HL-60 (cell line): ENCODE measurements around the gene GJA3.

Experiments used
- DNase-seq, 2 experiments: peaks; one replicate each; pipeline ENCODE4 v3.0.0-alpha.2; 2010 to 2020; ENCODE audit warnings: low read depth in 1 of 2, low spot score in 1 of 2
- H3K27ac ChIP-seq: fragments of 250-450 bp; sonication (Bioruptor Pico); replicated peaks from 2 replicates; pipeline ENCODE4 v1.5.1; 2020; ENCODE audit warnings: mild to moderate bottlenecking, moderate library complexity
- H3K27me3 ChIP-seq: fragments of 250-450 bp; sonication (Bioruptor Pico); 2 replicates; pipeline ENCODE4 v1.5.1; 2021; ENCODE audit warnings: mild to moderate bottlenecking, moderate library complexity; ENCODE audit not compliant: insufficient read depth, poor library complexity, severe bottlenecking
- H3K4me3 ChIP-seq: replicated peaks from 2 replicates; pipeline ENCODE4 v1.5.1; 2011; ENCODE audit warnings: mild to moderate bottlenecking, control low read depth, low read length; ENCODE audit not compliant: insufficient read depth
- GABPA ChIP-seq: IDR thresholded peaks from 2 replicates; pipeline ENCODE4 v1.6.1; 2012; ENCODE audit warnings: low read depth
- POLR2AphosphoS5 ChIP-seq: IDR thresholded peaks from 2 replicates; pipeline ENCODE4 v1.6.1; 2012; ENCODE audit warnings: low read depth
- SPI1 ChIP-seq: IDR thresholded peaks from 2 replicates; pipeline ENCODE4 v1.6.1; 2012; ENCODE audit warnings: low read depth, mild to moderate bottlenecking, borderline replicate concordance
- TF ChIP-seq, protein P1 (sequence below): IDR thresholded peaks from 2 replicates; pipeline ENCODE4 v1.6.1; 2012; ENCODE audit warnings: low read depth; ENCODE audit not compliant: insufficient replicate concordance
- TF ChIP-seq, protein P2 (sequence below): IDR thresholded peaks from one replicate; pipeline ENCODE4 v1.5.1; 2011; ENCODE audit warnings: low read length, control low read depth, inconsistent platforms; ENCODE audit not compliant: insufficient read depth

GJA3 gene

DNA sequence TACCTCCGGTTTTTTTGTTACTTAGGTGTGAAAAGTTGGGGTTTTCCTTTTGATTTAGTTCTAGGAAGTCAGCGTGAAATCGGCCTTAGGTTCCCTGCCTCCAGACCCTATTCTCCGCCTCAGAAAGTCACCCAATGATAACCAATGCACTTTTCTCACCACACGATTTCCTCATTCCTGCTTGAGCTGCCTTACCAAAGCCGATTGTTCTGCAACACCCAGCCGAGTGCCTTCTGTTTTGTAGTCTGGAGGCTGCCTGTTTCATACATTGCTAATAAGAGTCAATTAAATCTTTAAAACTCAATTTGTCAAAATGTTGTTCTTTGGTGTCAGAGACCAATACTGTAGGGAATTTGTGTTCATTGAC, 39.7 kb downstream of the GJA3 start:
- Histone ChIP-seq H3K4me3 (peak overlapping the region; percentile 51), H3K27ac (peak overlapping the region; percentile 94), H3K27me3 (no peaks in the 10 kb centered on the region)
- TF ChIP-seq GABPA (no peak), POLR2AphosphoS5 (peak; percentile 80), SPI1 (peak; percentile 49; the same call in 1 of the 2 replicates)
- peak; percentile 85 to 93 for DNase-seq

DNA sequence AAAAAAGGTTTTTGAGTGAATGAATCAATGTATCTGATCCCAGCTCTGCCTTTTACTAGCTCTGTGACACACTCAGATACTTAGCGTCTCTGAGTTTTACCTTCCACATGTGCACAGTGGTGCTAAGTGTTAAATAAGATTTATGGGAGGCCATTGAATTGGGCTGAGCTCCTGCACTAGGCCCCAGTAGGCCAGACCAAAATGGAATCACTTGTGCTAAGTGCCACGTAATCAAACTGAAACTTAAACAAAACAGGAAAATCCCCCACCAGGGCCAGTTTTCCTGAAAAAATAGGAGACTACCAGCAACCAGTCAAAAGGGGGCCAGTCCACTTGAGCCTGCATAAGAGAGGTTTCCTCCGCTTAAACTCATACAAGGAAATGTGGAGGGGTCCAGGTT, 40.9 kb downstream of the GJA3 start:
- H3K4me3 ChIP-seq: peak overlapping the region; percentile 51
- H3K27ac ChIP-seq: peak overlapping the region; percentile 94

DNA sequence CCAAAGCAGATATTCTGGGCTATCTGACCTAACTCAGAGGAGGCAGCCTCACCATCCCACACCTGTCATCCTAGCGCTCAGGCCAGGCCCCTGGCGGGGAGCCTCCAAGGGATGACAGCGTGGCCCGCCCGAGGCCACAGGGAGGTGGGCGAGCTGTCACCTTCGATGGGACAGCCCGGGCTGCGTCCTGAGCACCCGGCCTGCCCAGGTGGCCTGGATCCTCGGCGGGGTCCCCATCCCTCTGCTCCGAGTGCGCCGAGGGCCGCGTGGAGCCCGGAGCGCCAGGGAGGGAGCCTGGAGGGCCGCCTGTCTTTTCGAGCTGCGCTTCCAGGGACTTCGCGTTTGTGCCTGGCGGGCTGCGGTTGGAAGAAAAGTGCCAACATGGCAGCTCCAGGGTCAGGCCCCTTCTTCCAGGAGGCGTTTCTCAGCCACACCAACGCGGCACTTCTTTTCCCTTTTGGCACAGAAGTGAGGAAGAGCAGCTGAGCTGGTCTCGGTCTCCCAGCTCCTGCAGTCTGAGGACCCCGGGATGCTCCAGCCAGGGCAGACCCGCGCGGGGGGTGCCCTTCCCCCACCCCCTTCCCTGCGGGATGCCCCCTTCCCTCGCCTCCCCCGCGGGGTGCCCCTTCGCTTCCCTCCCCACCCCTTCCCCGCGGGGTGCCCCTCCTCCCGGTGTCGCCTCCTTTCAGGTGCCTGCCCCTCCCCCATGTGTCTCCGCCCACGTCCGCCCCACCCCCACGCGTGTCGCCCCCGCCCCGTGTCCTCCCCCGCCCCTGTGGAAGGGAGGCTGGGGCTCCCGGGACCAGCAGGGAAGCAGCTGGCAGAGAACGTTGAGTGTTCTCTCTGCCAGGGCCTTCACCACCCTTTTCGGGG, 42.3 kb downstream of the GJA3 start:
- Histone ChIP-seq H3K4me3 (peak overlapping the region; percentile 59), H3K27ac (peak overlapping the region; percentile 94), H3K27me3 (no peaks in the 10 kb centered on the region)
- TF ChIP-seq POLR2AphosphoS5 (no peak), GABPA (no peak), SPI1 (no peak)
- TF ChIP-seq, protein P1, sequence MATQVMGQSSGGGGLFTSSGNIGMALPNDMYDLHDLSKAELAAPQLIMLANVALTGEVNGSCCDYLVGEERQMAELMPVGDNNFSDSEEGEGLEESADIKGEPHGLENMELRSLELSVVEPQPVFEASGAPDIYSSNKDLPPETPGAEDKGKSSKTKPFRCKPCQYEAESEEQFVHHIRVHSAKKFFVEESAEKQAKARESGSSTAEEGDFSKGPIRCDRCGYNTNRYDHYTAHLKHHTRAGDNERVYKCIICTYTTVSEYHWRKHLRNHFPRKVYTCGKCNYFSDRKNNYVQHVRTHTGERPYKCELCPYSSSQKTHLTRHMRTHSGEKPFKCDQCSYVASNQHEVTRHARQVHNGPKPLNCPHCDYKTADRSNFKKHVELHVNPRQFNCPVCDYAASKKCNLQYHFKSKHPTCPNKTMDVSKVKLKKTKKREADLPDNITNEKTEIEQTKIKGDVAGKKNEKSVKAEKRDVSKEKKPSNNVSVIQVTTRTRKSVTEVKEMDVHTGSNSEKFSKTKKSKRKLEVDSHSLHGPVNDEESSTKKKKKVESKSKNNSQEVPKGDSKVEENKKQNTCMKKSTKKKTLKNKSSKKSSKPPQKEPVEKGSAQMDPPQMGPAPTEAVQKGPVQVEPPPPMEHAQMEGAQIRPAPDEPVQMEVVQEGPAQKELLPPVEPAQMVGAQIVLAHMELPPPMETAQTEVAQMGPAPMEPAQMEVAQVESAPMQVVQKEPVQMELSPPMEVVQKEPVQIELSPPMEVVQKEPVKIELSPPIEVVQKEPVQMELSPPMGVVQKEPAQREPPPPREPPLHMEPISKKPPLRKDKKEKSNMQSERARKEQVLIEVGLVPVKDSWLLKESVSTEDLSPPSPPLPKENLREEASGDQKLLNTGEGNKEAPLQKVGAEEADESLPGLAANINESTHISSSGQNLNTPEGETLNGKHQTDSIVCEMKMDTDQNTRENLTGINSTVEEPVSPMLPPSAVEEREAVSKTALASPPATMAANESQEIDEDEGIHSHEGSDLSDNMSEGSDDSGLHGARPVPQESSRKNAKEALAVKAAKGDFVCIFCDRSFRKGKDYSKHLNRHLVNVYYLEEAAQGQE: no peak
- TF ChIP-seq, protein P2, sequence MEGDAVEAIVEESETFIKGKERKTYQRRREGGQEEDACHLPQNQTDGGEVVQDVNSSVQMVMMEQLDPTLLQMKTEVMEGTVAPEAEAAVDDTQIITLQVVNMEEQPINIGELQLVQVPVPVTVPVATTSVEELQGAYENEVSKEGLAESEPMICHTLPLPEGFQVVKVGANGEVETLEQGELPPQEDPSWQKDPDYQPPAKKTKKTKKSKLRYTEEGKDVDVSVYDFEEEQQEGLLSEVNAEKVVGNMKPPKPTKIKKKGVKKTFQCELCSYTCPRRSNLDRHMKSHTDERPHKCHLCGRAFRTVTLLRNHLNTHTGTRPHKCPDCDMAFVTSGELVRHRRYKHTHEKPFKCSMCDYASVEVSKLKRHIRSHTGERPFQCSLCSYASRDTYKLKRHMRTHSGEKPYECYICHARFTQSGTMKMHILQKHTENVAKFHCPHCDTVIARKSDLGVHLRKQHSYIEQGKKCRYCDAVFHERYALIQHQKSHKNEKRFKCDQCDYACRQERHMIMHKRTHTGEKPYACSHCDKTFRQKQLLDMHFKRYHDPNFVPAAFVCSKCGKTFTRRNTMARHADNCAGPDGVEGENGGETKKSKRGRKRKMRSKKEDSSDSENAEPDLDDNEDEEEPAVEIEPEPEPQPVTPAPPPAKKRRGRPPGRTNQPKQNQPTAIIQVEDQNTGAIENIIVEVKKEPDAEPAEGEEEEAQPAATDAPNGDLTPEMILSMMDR: no peak
- peak in 1 of 2 experiments; percentile 29 for DNase-seq

More for the DNA sequence above, 40.9 kb downstream of the GJA3 start:
- DNase-seq: no peak
- no peaks in the 10 kb centered on the region for H3K27me3 ChIP-seq
- TF ChIP-seq, protein P1: no peak
- TF ChIP-seq SPI1: no peak
- TF ChIP-seq, protein P2: no peak
- TF ChIP-seq POLR2AphosphoS5: no peak
- no peak for TF ChIP-seq GABPA

DNA sequence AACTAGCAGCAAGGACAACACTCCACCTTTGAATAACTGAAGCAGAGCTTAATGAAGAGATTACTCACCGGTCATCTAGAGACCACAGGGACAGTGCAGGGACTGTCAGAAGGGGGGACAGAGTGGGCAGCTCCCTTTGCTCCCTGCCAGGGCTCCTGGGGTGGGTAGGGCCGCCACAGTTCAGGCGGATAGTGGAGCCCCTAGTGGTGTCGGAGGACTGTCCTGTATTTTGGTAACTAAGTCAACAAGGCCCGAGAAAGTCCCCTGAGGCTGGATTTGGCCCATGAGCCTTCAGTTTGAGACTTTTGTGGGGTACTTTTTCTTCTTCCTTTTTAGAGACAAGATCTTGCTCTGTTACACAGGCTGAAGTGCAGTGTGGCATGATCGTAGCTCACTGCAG, 44.6 kb downstream of the GJA3 start:
- no peak overlapping the region for H3K27ac ChIP-seq
- no peaks in the 10 kb centered on the region for H3K27me3 ChIP-seq
- TF ChIP-seq POLR2AphosphoS5 (no peak), GABPA (no peak), SPI1 (no peak)
- TF ChIP-seq, protein P1: no peak
- TF ChIP-seq, protein P2: no peak
- H3K4me3 ChIP-seq: no peak overlapping the region
- DNase-seq: no peak
